A375 (cell line): ENCODE data around the gene SLC9B1. TPM values are rescaled to one million over a fixed set of nuclear protein-coding genes. Genes with fewer than 3 reads are reported as not detected.

ENCODE experiments used
- total RNA-seq: library from RNA; depleted of rRNA; stranded (reverse); fragments of >200 nt; shearing (Covaris generic); gene quantifications from 2 replicates; pipeline ENCODE4 v1.2.3, GENCODE V29; 2014; rRNA removed

SLC9B1 gene, protein sequence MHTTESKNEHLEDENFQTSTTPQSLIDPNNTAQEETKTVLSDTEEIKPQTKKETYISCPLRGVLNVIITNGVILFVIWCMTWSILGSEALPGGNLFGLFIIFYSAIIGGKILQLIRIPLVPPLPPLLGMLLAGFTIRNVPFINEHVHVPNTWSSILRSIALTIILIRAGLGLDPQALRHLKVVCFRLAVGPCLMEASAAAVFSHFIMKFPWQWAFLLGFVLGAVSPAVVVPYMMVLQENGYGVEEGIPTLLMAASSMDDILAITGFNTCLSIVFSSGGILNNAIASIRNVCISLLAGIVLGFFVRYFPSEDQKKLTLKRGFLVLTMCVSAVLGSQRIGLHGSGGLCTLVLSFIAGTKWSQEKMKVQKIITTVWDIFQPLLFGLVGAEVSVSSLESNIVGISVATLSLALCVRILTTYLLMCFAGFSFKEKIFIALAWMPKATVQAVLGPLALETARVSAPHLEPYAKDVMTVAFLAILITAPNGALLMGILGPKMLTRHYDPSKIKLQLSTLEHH
- total RNA-seq = 1.5 TPM in 1 of 2 replicates, not detected in the other

DNA sequence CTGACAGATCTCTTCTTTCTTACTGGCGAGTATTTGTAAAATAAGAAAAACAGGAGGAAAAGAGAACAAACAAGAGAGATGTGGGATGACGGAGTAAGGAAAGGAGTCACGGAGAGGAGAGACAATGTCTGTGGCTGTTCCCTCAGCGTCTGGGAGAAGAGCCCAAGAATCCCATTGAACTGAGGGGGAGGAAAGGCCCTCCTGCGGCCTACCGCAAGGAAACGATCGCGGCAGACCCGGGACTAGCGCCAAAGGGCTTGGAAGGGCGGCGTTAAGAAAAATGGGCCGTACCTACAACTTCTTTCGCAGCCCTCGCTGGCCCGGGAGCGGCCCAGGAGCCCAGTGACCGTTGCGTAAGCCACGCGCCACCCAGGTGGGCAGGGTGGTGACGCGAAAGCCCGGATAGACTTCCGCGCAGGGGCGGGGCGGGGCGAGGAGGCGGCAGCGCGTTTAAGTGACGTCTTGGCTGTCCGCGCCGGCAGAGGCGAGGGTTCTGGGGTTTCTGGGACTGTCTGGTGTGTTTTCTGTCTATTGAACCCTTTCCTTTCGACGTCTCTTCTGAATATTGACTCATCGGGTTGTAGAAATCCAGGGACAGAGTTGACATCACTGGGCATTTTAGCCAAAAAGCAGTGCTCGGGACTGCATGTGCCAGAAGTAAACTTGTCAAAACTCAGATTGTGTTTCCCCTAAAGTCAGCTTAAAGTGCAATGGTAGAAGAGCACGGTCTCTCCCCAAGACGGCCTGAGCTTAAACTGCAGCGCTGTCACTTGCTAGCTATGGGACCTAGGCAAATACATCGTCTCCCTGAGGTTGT lies at the start of gene SLC9B1:
TSS of gene SLC9B1 (minus strand) at position 398 of the 817 bp plus-strand sequence. CDS start 27,994 bp downstream, outside the sequence.

DNA sequence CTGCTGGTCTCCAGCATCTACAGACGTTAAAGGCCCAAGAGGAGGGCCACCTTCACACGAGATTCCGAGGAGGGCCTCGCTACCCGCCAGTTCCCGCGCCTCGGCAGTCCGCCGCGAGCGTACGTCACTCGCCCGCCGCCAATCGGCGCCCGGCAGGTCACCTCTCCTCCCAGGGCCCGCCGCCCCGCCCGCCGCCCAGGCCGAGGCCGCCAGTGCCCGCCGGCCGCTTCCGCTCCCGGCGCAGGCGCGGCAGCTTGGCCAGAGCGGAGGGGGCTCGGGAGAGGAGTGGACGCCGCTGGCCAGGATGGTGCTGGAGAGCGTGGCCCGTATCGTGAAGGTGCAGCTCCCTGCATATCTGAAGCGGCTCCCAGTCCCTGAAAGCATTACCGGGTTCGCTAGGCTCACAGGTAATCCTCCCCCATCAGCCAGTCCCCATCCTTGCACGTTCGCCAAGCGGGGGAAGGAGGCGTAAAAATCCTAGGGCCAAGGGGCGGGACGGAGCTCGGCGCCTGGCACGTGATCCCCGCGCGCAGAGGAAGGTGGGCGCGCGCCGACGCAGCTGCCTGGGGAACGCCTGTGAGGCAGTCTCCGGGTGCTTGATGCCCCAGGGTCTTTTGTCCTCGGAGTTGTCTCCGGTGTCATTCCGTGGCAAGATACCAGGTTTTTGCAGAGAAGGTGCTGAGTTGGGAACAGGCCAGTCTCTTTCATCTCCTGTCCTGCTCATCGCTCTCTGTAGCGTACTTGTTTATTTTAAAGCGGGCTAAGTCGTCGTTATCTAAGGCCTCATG lies 150.5 kb downstream of the SLC9B1 start, which contains the start of gene CISD2:
TSS of gene CISD2 (plus strand) at position 212 of the 788 bp plus-strand sequence. CDS start at position 305, 93 bp downstream.

Other genes starting within 250 kb of the SLC9B1 start
- 314 and 359 TPM in 2 replicates for gene UBE2D3, start 192.2 kb downstream of the SLC9B1 start, total RNA-seq
- 25.4 and 26.3 TPM in 2 replicates for gene CISD2, start 150.7 kb downstream of the SLC9B1 start, total RNA-seq
- gene SLC9B2, start 57.1 kb upstream of the SLC9B1 start, total RNA-seq = 14.1 and 18.7 TPM in 2 replicates
- 9.9 and 15.5 TPM in 2 replicates for gene BDH2, start 80.1 kb upstream of the SLC9B1 start, total RNA-seq
- gene CENPE, start 178.6 kb upstream of the SLC9B1 start, total RNA-seq = 27.1 and 27.7 TPM in 2 replicates